DND-41 (cell line): ENCODE measurements around the gene NUBP2.
A peak's percentile ranks its signal among the peaks of the same experiment; 100 is the strongest.

Source experiments
- ATAC-seq: fragments of 200-7000 bp; cut with Tn5 transposase; 3 replicates; pipeline ENCODE4 v1.9.1; 2021; ENCODE audit warnings: low read depth; ENCODE audit not compliant: insufficient read depth
- DNase-seq: peaks from one replicate; pipeline ENCODE4 v3.0.0-alpha.2; 2020
- H2AFZ ChIP-seq: 2 replicates; pipeline ENCODE4 v1.6.0; 2012; ENCODE audit warnings: low read depth, low read length
- H3K27ac ChIP-seq: 2 replicates; pipeline ENCODE4 v1.5.1; 2012; ENCODE audit warnings: low read length, inconsistent platforms
- H3K27me3 ChIP-seq: fragments of 200-600 bp; sonication (generic); 2 replicates; pipeline ENCODE4 v1.6.0; 2012; ENCODE audit warnings: low read length, mild to moderate bottlenecking, inconsistent platforms; ENCODE audit not compliant: insufficient read depth, poor library complexity
- H3K36me3 ChIP-seq: 2 replicates; pipeline ENCODE4 v1.5.1; 2012; ENCODE audit warnings: low read length, inconsistent platforms; ENCODE audit not compliant: insufficient read depth
- H3K4me1 ChIP-seq: 2 replicates; pipeline ENCODE4 v1.5.1; 2012; ENCODE audit warnings: mild to moderate bottlenecking, low read length; ENCODE audit not compliant: insufficient read depth
- H3K4me2 ChIP-seq: 2 replicates; pipeline ENCODE4 v1.6.0; 2012; ENCODE audit warnings: mild to moderate bottlenecking, moderate library complexity, low read length, inconsistent platforms; ENCODE audit not compliant: insufficient read depth
- H3K4me3 ChIP-seq, 2 experiments: fragments of 200-600 bp in 1 of 2; shearing (Covaris generic) in 1 of 2; 2 replicates each; pipeline ENCODE4 v1.5.1; 2012 to 2016; ENCODE audit warnings: inconsistent platforms in 2 of 2, low read length in 2 of 2, mild to moderate bottlenecking in 2 of 2, low read depth in 1 of 2, moderate library complexity in 1 of 2
- H3K79me2 ChIP-seq: 2 replicates; pipeline ENCODE4 v1.6.0; 2012; ENCODE audit warnings: low read length, inconsistent platforms; ENCODE audit not compliant: insufficient read depth
- H3K9ac ChIP-seq: 2 replicates; pipeline ENCODE4 v1.6.0; 2012; ENCODE audit warnings: low read depth, mild to moderate bottlenecking, inconsistent platforms, low read length, moderate library complexity
- H3K9me3 ChIP-seq: 2 replicates; pipeline ENCODE4 v1.5.1; 2012; ENCODE audit warnings: low read length, moderate library complexity, mild to moderate bottlenecking, inconsistent platforms; ENCODE audit not compliant: insufficient read depth, severe bottlenecking
- H4K20me1 ChIP-seq: 2 replicates; pipeline ENCODE4 v1.6.0; 2012; ENCODE audit warnings: low read length; ENCODE audit not compliant: insufficient read depth
- EZH2 ChIP-seq: IDR thresholded peaks from 3 replicates; pipeline ENCODE4 v1.6.1; 2012; ENCODE audit warnings: borderline replicate concordance, low read depth, mild to moderate bottlenecking, moderate library complexity, low read length, inconsistent platforms; ENCODE audit not compliant: severe bottlenecking
- TF ChIP-seq, protein P1 (sequence below): IDR thresholded peaks from 2 replicates; pipeline ENCODE4 v1.5.1; 2012; ENCODE audit warnings: borderline replicate concordance, low read length, moderate library complexity, mild to moderate bottlenecking; ENCODE audit not compliant: poor library complexity, severe bottlenecking; ENCODE audit errors: extremely low read depth

The NUBP2 gene, protein sequence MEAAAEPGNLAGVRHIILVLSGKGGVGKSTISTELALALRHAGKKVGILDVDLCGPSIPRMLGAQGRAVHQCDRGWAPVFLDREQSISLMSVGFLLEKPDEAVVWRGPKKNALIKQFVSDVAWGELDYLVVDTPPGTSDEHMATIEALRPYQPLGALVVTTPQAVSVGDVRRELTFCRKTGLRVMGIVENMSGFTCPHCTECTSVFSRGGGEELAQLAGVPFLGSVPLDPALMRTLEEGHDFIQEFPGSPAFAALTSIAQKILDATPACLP

DNA sequence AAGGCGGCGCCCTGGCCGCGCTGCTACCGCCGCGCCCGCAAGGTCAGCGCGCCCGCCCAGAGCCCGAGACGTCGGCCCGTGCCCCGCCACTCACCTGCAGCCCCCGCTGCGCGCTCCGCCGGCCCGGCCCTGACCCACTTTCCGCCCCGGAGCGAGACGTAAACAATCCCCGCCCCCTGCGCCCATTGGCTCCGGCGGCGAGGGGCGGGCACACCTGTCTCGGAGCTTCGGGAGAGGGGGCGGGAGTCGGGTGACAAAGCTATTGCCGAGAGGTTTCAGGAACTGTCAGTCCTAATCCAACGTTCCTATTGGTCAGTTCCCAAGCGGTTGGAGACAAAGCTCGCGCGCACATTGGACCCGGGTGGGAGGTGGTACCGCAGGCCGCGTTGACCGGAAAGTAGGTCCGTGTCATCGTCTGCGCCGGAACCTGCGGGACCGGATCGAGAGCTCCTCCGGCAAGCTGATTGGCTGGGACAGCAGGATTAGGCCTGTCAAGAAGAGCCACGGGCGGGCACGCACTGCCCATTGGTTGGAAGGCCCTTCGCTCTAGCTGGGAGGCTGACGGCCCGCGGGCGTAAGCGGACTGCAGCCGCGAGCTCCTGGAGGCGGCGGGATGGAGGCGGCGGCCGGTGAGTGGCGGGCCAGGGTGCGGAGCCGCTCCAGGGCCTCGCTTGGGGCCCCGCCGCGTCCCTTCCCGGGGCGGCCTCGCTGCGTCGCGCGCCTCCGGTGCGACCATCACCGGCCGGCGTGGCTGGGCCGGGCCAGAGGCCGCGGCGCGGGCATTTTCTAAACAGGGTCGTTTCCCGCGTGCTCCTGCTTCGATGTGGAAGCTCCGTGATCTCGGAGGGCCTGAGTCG, at the start of gene NUBP2, which contains the start of gene SPSB3:
NUBP2 (plus strand) TSS at position 553 of the 857 bp plus-strand sequence; CDS start at position 614, 61 bp downstream.
SPSB3 (minus strand) TSS at position 164 of the 857 bp plus-strand sequence. CDS start 1,088 bp downstream, outside the sequence.
- Histone ChIP-seq H2AFZ (peak within 1 kb of the TSS; percentile 75), H3K9ac (peak within 1 kb of the TSS; percentile 83), H3K9me3 (no peaks in the 10 kb centered on the region), H3K4me2 (peak within 1 kb of the TSS; percentile 95), H3K79me2 (peaks cover 85% of the 10 kb centered on the region), H3K27ac (peak within 1 kb of the TSS; percentile 71), H3K27me3 (no peaks in the 10 kb centered on the region), H3K36me3 (peaks cover 67% of the 10 kb centered on the region), H3K4me1 (peaks cover 50% of the 10 kb centered on the region), H3K4me3 (peak within 1 kb of the TSS; percentile 83 to 97), H4K20me1 (peaks cover 78% of the 10 kb centered on the region)
- TF ChIP-seq, protein P1, sequence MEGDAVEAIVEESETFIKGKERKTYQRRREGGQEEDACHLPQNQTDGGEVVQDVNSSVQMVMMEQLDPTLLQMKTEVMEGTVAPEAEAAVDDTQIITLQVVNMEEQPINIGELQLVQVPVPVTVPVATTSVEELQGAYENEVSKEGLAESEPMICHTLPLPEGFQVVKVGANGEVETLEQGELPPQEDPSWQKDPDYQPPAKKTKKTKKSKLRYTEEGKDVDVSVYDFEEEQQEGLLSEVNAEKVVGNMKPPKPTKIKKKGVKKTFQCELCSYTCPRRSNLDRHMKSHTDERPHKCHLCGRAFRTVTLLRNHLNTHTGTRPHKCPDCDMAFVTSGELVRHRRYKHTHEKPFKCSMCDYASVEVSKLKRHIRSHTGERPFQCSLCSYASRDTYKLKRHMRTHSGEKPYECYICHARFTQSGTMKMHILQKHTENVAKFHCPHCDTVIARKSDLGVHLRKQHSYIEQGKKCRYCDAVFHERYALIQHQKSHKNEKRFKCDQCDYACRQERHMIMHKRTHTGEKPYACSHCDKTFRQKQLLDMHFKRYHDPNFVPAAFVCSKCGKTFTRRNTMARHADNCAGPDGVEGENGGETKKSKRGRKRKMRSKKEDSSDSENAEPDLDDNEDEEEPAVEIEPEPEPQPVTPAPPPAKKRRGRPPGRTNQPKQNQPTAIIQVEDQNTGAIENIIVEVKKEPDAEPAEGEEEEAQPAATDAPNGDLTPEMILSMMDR = no peak
- no peak for TF ChIP-seq EZH2
- ATAC-seq = peak; percentile 89
- DNase-seq = peak; percentile 100

- Histone ChIP-seq H3K4me2 (no peak overlapping the region), H3K36me3 (peaks cover 49% of the 10 kb centered on the region), H3K4me3 (no peak overlapping the region), H3K27ac (no peak overlapping the region), H3K4me1 (no peaks in the 10 kb centered on the region), H3K9me3 (peaks cover 41% of the 10 kb centered on the region), H3K9ac (no peak overlapping the region), H4K20me1 (peaks cover 3% of the 10 kb centered on the region), H3K27me3 (no peaks in the 10 kb centered on the region), H3K79me2 (no peaks in the 10 kb centered on the region), H2AFZ (no peak overlapping the region)
- no peak for TF ChIP-seq EZH2
- TF ChIP-seq, protein P1 = no peak
- ATAC-seq = no peak
- no peak for DNase-seq
Measured at GRCh38 chr16:1734123-1734522, 48.6 kb upstream of the NUBP2 start.

GRCh38 chr16:1734816-1735215, 47.9 kb upstream of the NUBP2 start:
- peaks cover 49% of the 10 kb centered on the region for H3K36me3 ChIP-seq
- no peak; the same call in 2 of the 3 replicates for ATAC-seq
- H4K20me1 ChIP-seq = peaks cover 3% of the 10 kb centered on the region
- H3K4me3 ChIP-seq = no peak overlapping the region
- no peak overlapping the region for H3K27ac ChIP-seq
- no peak for DNase-seq
- H3K9me3 ChIP-seq = peaks cover 47% of the 10 kb centered on the region
- no peaks in the 10 kb centered on the region for H3K27me3 ChIP-seq
- H3K4me2 ChIP-seq = no peak overlapping the region
- no peaks in the 10 kb centered on the region for H3K4me1 ChIP-seq
- no peak overlapping the region for H3K9ac ChIP-seq
- H2AFZ ChIP-seq = no peak overlapping the region
- no peaks in the 10 kb centered on the region; the same call in 1 of the 2 replicates for H3K79me2 ChIP-seq
- no peak for TF ChIP-seq EZH2
- TF ChIP-seq, protein P1 = no peak
